Mesothelial cell of epicardium (in vitro differentiated cells): ENCODE results near the gene ATXN10. TPM values are rescaled to one million over a fixed set of nuclear protein-coding genes. Genes with fewer than 3 reads are reported as not detected.

Experiments
- DNase-seq, 2 experiments: peaks; one replicate each; pipeline ENCODE4 v3.0.0; 2021; ENCODE audit warnings: low spot score in 2 of 2; ENCODE audit not compliant: unreplicated experiment in 2 of 2
- H3K27ac Mint-ChIP-seq: 2 replicates; pipeline ENCODE4 v1.8.0; 2021; ENCODE audit warnings: mixed read lengths
- H3K27me3 Mint-ChIP-seq: 2 replicates; pipeline ENCODE4 v1.8.0; 2021; ENCODE audit warnings: low read depth, mixed read lengths
- H3K36me3 Mint-ChIP-seq: 2 replicates; pipeline ENCODE4 v1.8.0; 2021; ENCODE audit warnings: mixed read lengths
- H3K4me1 Mint-ChIP-seq: 2 replicates; pipeline ENCODE4 v1.8.0; 2021; ENCODE audit warnings: mixed read lengths
- H3K4me3 Mint-ChIP-seq: 2 replicates; pipeline ENCODE4 v1.8.0; 2021; ENCODE audit warnings: mild to moderate bottlenecking, moderate library complexity, mixed read lengths
- H3K9me3 Mint-ChIP-seq: 2 replicates; pipeline ENCODE4 v1.8.0; 2021; ENCODE audit warnings: mixed read lengths
- CTCF ChIP-seq: fragments of 200-600 bp; sonication (generic); IDR thresholded peaks from one replicate; pipeline ENCODE4 v1.5.0; 2021; ENCODE audit warnings: antibody characterized with exemption; ENCODE audit not compliant: unreplicated experiment
- total RNA-seq: library from RNA; stranded (reverse); gene quantifications from 3 replicates; pipeline ENCODE4 v1.2.1, GENCODE V29; 2021

ATXN10 gene
- total RNA-seq, 1 donor from 2014 or later, result 237 TPM

GRCh38 chr22:45735273-45735672, 63.6 kb downstream of the ATXN10 start:
- H3K4me1 Mint-ChIP-seq, result peaks cover 7% of the 10 kb centered on the region
- H3K36me3 Mint-ChIP-seq, result peaks cover 36% of the 10 kb centered on the region
- H3K27ac Mint-ChIP-seq, result no peak overlapping the region
- no peaks in the 10 kb centered on the region for H3K27me3 Mint-ChIP-seq
- H3K9me3 Mint-ChIP-seq, result peaks cover 13% of the 10 kb centered on the region
- TF ChIP-seq CTCF, result no peak
- no peak overlapping the region for H3K4me3 Mint-ChIP-seq
- DNase-seq, result no peak

- DNase-seq, result no peak
- Mint-ChIP-seq H3K27me3 (no peaks in the 10 kb centered on the region), H3K4me1 (peaks cover under 1% of the 10 kb centered on the region), H3K36me3 (peaks cover 58% of the 10 kb centered on the region), H3K9me3 (peaks cover 24% of the 10 kb centered on the region), H3K27ac (no peak overlapping the region), H3K4me3 (no peak overlapping the region)
- TF ChIP-seq CTCF, result no peak
Observed at GRCh38 chr22:45738206-45738605, 66.6 kb downstream of the ATXN10 start.

DNA sequence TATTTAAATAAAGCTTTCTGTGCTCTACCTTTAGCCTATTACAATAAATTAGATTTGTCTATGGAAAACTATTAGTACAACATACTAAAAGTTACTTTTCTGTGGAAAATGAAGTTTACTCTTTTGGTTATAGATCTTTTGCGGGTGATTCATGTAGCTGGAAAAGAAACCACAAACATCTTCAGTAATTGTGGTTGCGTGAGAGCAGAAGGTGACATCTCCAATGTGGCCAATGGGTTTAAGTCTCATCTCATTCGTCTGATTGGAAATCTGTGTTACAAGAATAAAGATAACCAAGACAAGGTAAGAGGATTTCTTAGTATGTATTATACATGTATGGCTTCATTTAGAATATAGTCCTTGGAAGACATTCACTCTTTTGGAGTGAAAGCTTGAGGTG, 68.6 kb downstream of the ATXN10 start:
- TF ChIP-seq CTCF, result no peak
- Mint-ChIP-seq H3K27ac (no peak overlapping the region), H3K36me3 (peaks cover 73% of the 10 kb centered on the region), H3K9me3 (peaks cover 24% of the 10 kb centered on the region), H3K4me3 (no peak overlapping the region), H3K27me3 (no peaks in the 10 kb centered on the region), H3K4me1 (peaks cover 3% of the 10 kb centered on the region)
- DNase-seq, result no peak

DNA sequence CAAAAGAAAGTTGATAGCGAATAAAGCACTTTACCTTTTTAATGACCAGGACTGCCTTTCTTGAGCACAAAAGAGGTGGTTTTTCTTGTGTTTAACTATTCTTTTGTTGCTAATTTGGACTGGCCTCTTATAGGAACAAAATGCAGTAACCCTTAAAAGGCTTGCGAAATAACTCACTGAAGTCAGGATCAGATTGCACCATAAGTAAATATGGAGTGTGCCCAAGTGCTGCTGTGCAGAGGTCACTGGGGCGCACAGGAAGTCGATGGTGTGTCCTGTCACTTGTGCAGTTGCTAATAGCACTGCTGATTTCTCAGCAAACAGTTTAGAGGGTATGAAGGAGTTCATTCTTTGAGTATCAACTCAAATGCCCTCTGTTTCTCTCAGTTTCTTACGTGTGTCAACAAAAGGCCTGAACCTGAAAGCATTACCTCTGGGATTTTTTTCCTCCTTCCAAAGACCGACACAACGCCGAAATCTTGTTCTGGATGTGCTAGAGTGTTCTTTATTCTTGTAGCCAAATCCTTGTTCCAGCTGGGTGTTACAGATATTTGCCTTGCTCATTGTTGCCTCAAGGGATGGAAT, 71.3 kb downstream of the ATXN10 start:
- Mint-ChIP-seq H3K27me3 (no peaks in the 10 kb centered on the region), H3K4me3 (no peak overlapping the region), H3K27ac (no peak overlapping the region), H3K4me1 (peaks cover 15% of the 10 kb centered on the region), H3K9me3 (peaks cover 24% of the 10 kb centered on the region), H3K36me3 (peaks cover 62% of the 10 kb centered on the region)
- TF ChIP-seq CTCF, result no peak
- DNase-seq, result no peak

DNA sequence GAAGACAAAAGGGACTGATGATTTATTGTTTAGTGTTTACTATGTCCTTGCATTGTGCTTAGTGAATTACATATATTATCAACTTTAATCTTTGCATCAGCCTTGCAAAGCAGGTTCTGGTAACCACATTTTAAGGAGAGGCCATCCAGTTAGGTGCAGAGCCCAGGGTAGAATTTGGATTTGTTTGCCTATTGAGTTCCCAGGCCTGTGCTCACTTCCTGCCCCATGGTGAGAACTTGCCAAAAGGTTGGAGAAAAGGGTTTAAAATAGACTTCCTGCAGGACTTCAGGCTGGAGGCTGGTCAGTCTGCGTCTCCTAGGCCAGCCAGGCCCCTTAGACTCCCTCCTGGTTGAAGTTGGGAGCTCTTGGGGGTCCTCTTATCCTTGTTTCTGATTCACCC, 72.1 kb downstream of the ATXN10 start:
- peaks cover 18% of the 10 kb centered on the region for H3K9me3 Mint-ChIP-seq
- no peak for DNase-seq
- H3K36me3 Mint-ChIP-seq, result peaks cover 56% of the 10 kb centered on the region
- peak overlapping the region; percentile 57 for H3K27ac Mint-ChIP-seq
- H3K4me1 Mint-ChIP-seq, result peaks cover 21% of the 10 kb centered on the region
- no peak overlapping the region for H3K4me3 Mint-ChIP-seq
- H3K27me3 Mint-ChIP-seq, result no peaks in the 10 kb centered on the region
- TF ChIP-seq CTCF, result no peak

- DNase-seq, result no peak
- H3K36me3 Mint-ChIP-seq, result peaks cover 49% of the 10 kb centered on the region
- peaks cover 25% of the 10 kb centered on the region for H3K4me1 Mint-ChIP-seq
- no peaks in the 10 kb centered on the region for H3K27me3 Mint-ChIP-seq
- H3K9me3 Mint-ChIP-seq, result peaks cover 15% of the 10 kb centered on the region
- no peak for TF ChIP-seq CTCF
- no peak overlapping the region for H3K4me3 Mint-ChIP-seq
- H3K27ac Mint-ChIP-seq, result peak overlapping the region; percentile 41
Observed at GRCh38 chr22:45744442-45744841, 72.8 kb downstream of the ATXN10 start.
